ENCODE measurements around the gene CCDC57. TPM values are rescaled to one million over a fixed set of nuclear protein-coding genes. Genes with fewer than 3 reads are reported as not detected.

Gene CCDC57
- total and polyA plus RNA-seq, 4 donors: 5.4 to 19.1 (median 11.7) TPM

- Histone ChIP-seq H3K4me1 (ENCODE audit: control insufficient read depth in 4 of 4, insufficient read depth in 4 of 4, low read length in 3 of 4) (peaks cover 0 to 3% (median under 1%) of the 10 kb centered on the region in 4 donors), H3K27me3 (ENCODE audit: control insufficient read depth in 4 of 4, insufficient read depth in 4 of 4, low read length in 3 of 4) (no peaks in the 10 kb centered on the region), H3K4me3 (ENCODE audit: low read depth in 1 of 3, low read length in 3 of 3) (no peak overlapping the region), H3K36me3 (ENCODE audit: control insufficient read depth in 4 of 4, insufficient read depth in 3 of 4, low read depth in 1 of 4, low read length in 3 of 4) (peaks cover 0 to 8% (median 0%) of the 10 kb centered on the region in 4 donors), H3K9me3 (ENCODE audit: control insufficient read depth in 4 of 4, low read length in 3 of 4) (no peaks in the 10 kb centered on the region), H3K27ac (ENCODE audit: low read depth in 1 of 2, low read length in 2 of 2) (no peak overlapping the region), H3K9ac (ENCODE audit: low read depth in 1 of 2, low read length in 2 of 2) (no peak overlapping the region)
- no peak for DNase-seq (ENCODE audit: low spot score)
- TF ChIP-seq GABPA (IDR thresholded peaks at IDR 0.05 in 1 of 2, conservative IDR thresholded peaks at IDR 0.05 in 1 of 2) (no peak), REST (IDR thresholded peaks at IDR 0.05) (no peak), SP1 (IDR thresholded peaks at IDR 0.05) (no peak), CTCF (IDR thresholded peaks at IDR 0.05; ENCODE audit: low read depth, low read length, missing input control) (no peak), HNF4G (IDR thresholded peaks at IDR 0.05) (no peak), ZBTB33 (IDR thresholded peaks at IDR 0.05) (no peak), TAF1 (conservative IDR thresholded peaks at IDR 0.05) (no peak), ATF3 (IDR thresholded peaks at IDR 0.05) (no peak), JUND (IDR thresholded peaks at IDR 0.05) (no peak), YY1 (IDR thresholded peaks at IDR 0.05) (no peak), RAD21 (IDR thresholded peaks at IDR 0.05) (no peak), MAX (IDR thresholded peaks at IDR 0.05) (no peak), FOXA2 (IDR thresholded peaks at IDR 0.05) (no peak), NR2F2 (IDR thresholded peaks at IDR 0.05) (no peak), FOXA1 (IDR thresholded peaks at IDR 0.05) (no peak), RXRA (IDR thresholded peaks at IDR 0.05) (no peak), EGR1 (IDR thresholded peaks at IDR 0.05; ENCODE audit: low read depth in 2 of 2) (no peak)
- WGBS: 88% methylated on average over 13 of the region's 13 CpGs
Observed at GRCh38 chr17:82200743-82201497, 11.7 kb downstream of the CCDC57 start.

Data from liver (tissue), 9 donors.